Liver (tissue), 9 donors: ENCODE results near the gene CANX. TPM values are rescaled to one million over a fixed set of nuclear protein-coding genes. Genes with fewer than 3 reads are reported as not detected.
"Not testable (repeated sequence)": the region's sequence is repeated elsewhere in the genome, so short reads cannot be mapped to it uniquely, and the experiment has no call there.

Experiments used
- DNase-seq: peaks from one replicate; pipeline ENCODE4 v3.0.0-alpha.2; 2017; ENCODE audit warnings: low spot score
- H3K27ac ChIP-seq, 2 donors: one replicate each; pipeline ENCODE4 v1.7.0; 2013; ENCODE audit warnings: inconsistent platforms in 2 of 2, low read length in 2 of 2, control low read depth in 1 of 2, low read depth in 1 of 2, mild to moderate bottlenecking in 1 of 2
- H3K27me3 ChIP-seq, 4 donors: one replicate each; pipeline versions ENCODE4 v1.6.1 to v1.7.0; 2013; ENCODE audit warnings: low read length in 3 of 4, inconsistent platforms in 1 of 4, mild to moderate bottlenecking in 1 of 4, moderate library complexity in 1 of 4; ENCODE audit not compliant: control insufficient read depth in 4 of 4, insufficient read depth in 4 of 4
- H3K36me3 ChIP-seq, 4 donors: one replicate each; pipeline versions ENCODE4 v1.6.1 to v1.7.0; 2013; ENCODE audit warnings: low read length in 3 of 4, mild to moderate bottlenecking in 3 of 4, low read depth in 1 of 4, moderate library complexity in 1 of 4; ENCODE audit not compliant: control insufficient read depth in 4 of 4, insufficient read depth in 3 of 4
- H3K4me1 ChIP-seq, 4 donors: one replicate each; pipeline versions ENCODE4 v1.6.1 to v1.7.0; 2013; ENCODE audit warnings: low read length in 3 of 4, mild to moderate bottlenecking in 3 of 4, moderate library complexity in 1 of 4; ENCODE audit not compliant: control insufficient read depth in 4 of 4, insufficient read depth in 4 of 4
- H3K4me3 ChIP-seq, 3 donors: one replicate each; pipeline versions ENCODE4 v1.6.1 to v1.7.0; 2013; ENCODE audit warnings: low read length in 3 of 3, control low read depth in 1 of 3, low read depth in 1 of 3, mild to moderate bottlenecking in 1 of 3
- H3K9ac ChIP-seq, 2 donors: one replicate each; pipeline ENCODE4 v1.7.0; 2013; ENCODE audit warnings: low read length in 2 of 2, mild to moderate bottlenecking in 2 of 2, moderate library complexity in 2 of 2, control low read depth in 1 of 2, low read depth in 1 of 2
- H3K9me3 ChIP-seq, 4 donors: one replicate each; pipeline versions ENCODE4 v1.6.1 to v1.7.0; 2013; ENCODE audit warnings: low read length in 3 of 4; ENCODE audit not compliant: control insufficient read depth in 4 of 4
- FOXA2 ChIP-seq: IDR thresholded peaks from 2 replicates; pipeline ENCODE4 v1.6.1; 2016; ENCODE audit warnings: antibody characterized with exemption
- HNF4A ChIP-seq, 2 donors: conservative IDR thresholded peaks; 2 replicates each; pipeline ENCODE4 v1.6.1; 2016; ENCODE audit warnings: antibody characterized with exemption in 2 of 2, mild to moderate bottlenecking in 2 of 2
- JUND ChIP-seq, 2 donors: IDR thresholded peaks; 2 replicates each; pipeline ENCODE4 v1.6.1; 2016; ENCODE audit warnings: antibody characterized with exemption in 2 of 2
- RXRA ChIP-seq, 2 donors: IDR thresholded peaks; 2 replicates each; pipeline ENCODE4 v1.6.1; 2017 to 2018; ENCODE audit warnings: antibody characterized with exemption in 2 of 2, mild to moderate bottlenecking in 1 of 2
- SP1 ChIP-seq: IDR thresholded peaks from 2 replicates; pipeline ENCODE4 v1.6.1; 2018; ENCODE audit warnings: antibody characterized with exemption, mild to moderate bottlenecking
- TAF1 ChIP-seq: conservative IDR thresholded peaks from 2 replicates; pipeline ENCODE4 v1.6.1; 2016; ENCODE audit warnings: antibody characterized with exemption, mild to moderate bottlenecking
- YY1 ChIP-seq: IDR thresholded peaks from 2 replicates; pipeline ENCODE4 v1.6.1; 2016; ENCODE audit warnings: antibody characterized with exemption, mild to moderate bottlenecking
- WGBS: extraction: QIAGEN DNeasy Blood & Tissue Kit; methylation state at CpG from one replicate; pipeline ENCODE4 v1.1.7; 2013; 5-methylcytosine and 5-hydroxymethylcytosine counted together
- polyA plus RNA-seq, 2 donors: library from polyadenylated mRNA; stranded (reverse) in 1 of 2; unstranded in 1 of 2; fragments of 200-250 nt in 1 of 2; fragments of >200 nt in 1 of 2; fragmentation: Nextera tagmentation in 1 of 2; extraction: Ambion mirVana in 1 of 2; gene quantifications; one replicate each; pipeline versions ENCODE4 v1.2.1 to v1.2.3, GENCODE V29; 2013 to 2015
- total RNA-seq, 2 donors: library from RNA; depleted of rRNA; stranded (reverse); fragments of >200 nt; gene quantifications; one replicate each; pipeline ENCODE4 v1.2.3, GENCODE V29; 2014
- TF ChIP-seq, protein P1 (sequence below): IDR thresholded peaks from 2 replicates; pipeline ENCODE4 v1.6.1; 2016; ENCODE audit warnings: antibody characterized with exemption
- TF ChIP-seq, protein P2 (sequence below): fragments of 150-350 bp; IDR thresholded peaks from 2 replicates; pipeline ENCODE4 v1.5.1; 2017; ENCODE audit warnings: improper control_type of control experiment, low read depth, low read length; ENCODE audit not compliant: missing input control
- TF ChIP-seq, protein P3 (sequence below): IDR thresholded peaks from 2 replicates; pipeline ENCODE4 v1.6.1; 2016; ENCODE audit warnings: antibody characterized with exemption, mild to moderate bottlenecking
- donor health status: healthy.
- donor health status: healthy.
- donor health status: healthy.
- donor health status: healthy.
- donor health status: healthy.

The CANX gene
- total and polyA plus RNA-seq, 4 donors: 129 to 628 (median 314) TPM

DNA sequence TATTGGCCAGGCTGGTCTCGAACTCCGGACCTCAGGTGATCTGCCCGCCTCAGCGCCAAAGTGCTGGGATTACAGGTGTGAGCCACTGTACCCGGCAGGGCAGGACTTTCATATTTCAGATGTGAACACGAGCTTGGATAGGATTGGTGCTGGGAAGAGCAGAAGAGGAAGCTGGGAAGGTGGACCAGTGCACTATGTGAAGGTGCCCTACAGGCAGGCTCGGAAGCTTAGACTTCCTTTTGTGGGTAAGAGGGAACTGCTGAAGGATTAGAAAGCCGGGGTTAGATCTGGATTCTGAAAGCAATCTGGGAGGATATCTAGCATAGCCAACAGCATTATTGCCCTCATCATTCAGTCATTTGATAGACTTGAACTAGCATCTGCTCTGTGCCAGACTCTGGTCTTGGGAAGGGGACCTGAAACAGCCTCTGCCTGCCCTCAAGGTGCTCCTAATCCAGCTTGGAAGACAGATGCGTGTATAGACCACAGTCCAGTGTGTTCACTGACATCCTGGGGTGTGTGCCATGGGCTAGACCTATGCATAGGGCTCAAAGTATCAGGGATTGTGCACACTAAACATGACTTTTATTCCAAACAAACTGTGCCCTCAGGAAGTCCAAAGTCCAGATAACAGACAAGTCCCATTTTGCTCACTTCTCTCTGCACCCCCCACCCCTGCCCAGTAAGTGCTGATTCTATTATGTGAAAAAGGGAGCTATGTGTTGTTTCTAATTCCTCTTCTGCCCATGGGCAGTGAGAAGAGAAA is 18.6 kb upstream of the CANX start (continued):
- TF ChIP-seq, protein P1, sequence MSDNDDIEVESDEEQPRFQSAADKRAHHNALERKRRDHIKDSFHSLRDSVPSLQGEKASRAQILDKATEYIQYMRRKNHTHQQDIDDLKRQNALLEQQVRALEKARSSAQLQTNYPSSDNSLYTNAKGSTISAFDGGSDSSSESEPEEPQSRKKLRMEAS: peak; percentile 64
- TF ChIP-seq TAF1 (no peak), FOXA2 (peak; percentile 64), JUND (IDR thresholded peaks at IDR 0.05) (peak in 1 of 2 donors; percentile 72), RXRA (IDR thresholded peaks at IDR 0.05) (peak; percentile 76 to 81)
- TF ChIP-seq, protein P2, sequence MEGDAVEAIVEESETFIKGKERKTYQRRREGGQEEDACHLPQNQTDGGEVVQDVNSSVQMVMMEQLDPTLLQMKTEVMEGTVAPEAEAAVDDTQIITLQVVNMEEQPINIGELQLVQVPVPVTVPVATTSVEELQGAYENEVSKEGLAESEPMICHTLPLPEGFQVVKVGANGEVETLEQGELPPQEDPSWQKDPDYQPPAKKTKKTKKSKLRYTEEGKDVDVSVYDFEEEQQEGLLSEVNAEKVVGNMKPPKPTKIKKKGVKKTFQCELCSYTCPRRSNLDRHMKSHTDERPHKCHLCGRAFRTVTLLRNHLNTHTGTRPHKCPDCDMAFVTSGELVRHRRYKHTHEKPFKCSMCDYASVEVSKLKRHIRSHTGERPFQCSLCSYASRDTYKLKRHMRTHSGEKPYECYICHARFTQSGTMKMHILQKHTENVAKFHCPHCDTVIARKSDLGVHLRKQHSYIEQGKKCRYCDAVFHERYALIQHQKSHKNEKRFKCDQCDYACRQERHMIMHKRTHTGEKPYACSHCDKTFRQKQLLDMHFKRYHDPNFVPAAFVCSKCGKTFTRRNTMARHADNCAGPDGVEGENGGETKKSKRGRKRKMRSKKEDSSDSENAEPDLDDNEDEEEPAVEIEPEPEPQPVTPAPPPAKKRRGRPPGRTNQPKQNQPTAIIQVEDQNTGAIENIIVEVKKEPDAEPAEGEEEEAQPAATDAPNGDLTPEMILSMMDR: no peak

DNA sequence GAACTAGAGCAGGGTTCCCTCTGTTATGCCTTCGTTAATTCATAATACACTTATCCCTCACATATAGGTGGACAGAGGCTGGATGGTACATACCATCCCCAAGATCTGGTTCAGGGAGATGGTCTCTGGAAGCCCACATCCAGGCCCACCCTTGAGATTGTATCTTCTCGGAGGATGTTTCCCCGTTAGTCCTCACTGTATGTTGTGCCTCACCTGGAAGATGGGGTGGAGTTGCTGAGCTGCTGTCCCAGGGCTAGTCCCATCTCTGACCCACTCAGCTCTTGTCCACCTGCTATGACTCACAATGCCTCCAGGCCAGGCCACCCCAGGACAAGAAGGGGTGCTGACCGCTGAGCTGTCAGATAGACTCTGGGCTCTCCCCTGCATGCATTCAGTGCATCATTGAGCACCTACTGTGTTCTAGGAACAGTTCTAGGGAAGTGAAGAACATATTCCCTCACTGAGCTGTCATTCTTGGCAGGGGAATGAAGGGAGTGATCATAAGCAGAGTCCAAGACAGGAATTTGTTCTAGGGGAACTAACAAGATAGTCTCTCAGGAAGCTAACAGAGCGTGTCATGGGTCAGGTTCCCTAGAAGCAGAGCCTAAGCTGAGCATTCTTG is 17.9 kb upstream of the CANX start, which contains the start of gene CBY3:
TSS of gene CBY3 (minus strand) at position 255 of the 622 bp plus-strand sequence. CDS start at position 139, 116 bp downstream.
- peaks cover 10 to 36% (median 25%) of the 10 kb centered on the region in 4 donors for H3K4me1 ChIP-seq
- H3K36me3 ChIP-seq: no peaks in the 10 kb centered on the region
- peak within 1 kb of the TSS; percentile 60 to 78 for H3K27ac ChIP-seq
- WGBS: 90% methylated on average over 5 of the region's 5 CpGs
- no peak for DNase-seq
- peak within 1 kb of the TSS in 1 of 2 donors; percentile 11 for H3K9ac ChIP-seq
- peak within 1 kb of the TSS in 1 of 3 donors; percentile 12 for H3K4me3 ChIP-seq
- no peaks in the 10 kb centered on the region for H3K27me3 ChIP-seq
- TF ChIP-seq SP1: peak; percentile 4
- peak in 1 of 2 donors; percentile 0 for TF ChIP-seq HNF4A (conservative IDR thresholded peaks at IDR 0.05)
- TF ChIP-seq YY1: peak; percentile 1
- TF ChIP-seq, protein P3, sequence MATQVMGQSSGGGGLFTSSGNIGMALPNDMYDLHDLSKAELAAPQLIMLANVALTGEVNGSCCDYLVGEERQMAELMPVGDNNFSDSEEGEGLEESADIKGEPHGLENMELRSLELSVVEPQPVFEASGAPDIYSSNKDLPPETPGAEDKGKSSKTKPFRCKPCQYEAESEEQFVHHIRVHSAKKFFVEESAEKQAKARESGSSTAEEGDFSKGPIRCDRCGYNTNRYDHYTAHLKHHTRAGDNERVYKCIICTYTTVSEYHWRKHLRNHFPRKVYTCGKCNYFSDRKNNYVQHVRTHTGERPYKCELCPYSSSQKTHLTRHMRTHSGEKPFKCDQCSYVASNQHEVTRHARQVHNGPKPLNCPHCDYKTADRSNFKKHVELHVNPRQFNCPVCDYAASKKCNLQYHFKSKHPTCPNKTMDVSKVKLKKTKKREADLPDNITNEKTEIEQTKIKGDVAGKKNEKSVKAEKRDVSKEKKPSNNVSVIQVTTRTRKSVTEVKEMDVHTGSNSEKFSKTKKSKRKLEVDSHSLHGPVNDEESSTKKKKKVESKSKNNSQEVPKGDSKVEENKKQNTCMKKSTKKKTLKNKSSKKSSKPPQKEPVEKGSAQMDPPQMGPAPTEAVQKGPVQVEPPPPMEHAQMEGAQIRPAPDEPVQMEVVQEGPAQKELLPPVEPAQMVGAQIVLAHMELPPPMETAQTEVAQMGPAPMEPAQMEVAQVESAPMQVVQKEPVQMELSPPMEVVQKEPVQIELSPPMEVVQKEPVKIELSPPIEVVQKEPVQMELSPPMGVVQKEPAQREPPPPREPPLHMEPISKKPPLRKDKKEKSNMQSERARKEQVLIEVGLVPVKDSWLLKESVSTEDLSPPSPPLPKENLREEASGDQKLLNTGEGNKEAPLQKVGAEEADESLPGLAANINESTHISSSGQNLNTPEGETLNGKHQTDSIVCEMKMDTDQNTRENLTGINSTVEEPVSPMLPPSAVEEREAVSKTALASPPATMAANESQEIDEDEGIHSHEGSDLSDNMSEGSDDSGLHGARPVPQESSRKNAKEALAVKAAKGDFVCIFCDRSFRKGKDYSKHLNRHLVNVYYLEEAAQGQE: no peak
- no peaks in the 10 kb centered on the region for H3K9me3 ChIP-seq

DNA sequence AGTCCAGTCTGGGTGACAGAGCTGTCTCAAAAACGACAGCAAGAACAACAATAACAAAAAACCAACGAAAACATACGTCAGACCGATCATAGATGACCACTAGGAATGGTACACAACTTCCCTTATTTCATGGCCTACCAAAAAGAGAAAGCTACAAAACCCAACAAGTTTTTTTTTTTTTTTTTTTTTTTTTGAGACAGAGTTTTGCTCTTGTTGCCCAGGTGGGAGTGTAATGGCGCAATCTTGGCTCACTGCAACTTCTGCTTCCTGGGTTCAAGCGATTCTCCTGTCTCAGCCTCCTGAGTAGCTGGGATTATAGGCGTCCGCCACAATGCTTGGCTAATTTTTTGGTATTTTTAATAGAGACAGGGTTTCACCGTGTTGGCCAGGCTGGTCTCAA is 9.6 kb upstream of the CANX start:
- not testable (repeated sequence) for DNase-seq, H3K9me3 ChIP-seq, H3K36me3 ChIP-seq, H3K9ac ChIP-seq, H3K27me3 ChIP-seq, H3K4me1 ChIP-seq, H3K4me3 ChIP-seq, H3K27ac ChIP-seq
- 89% methylated on average over 9 of the region's 9 CpGs for WGBS
